Panc1 (cell line): Measurements from ENCODE around the gene ZBTB6. TPM values are rescaled to one million over a fixed set of nuclear protein-coding genes. Genes with fewer than 3 reads are reported as not detected.

Source experiments
- ATAC-seq: fragments of 200-7000 bp; cut with Tn5 transposase; 2 replicates; pipeline ENCODE4 v1.9.1; 2020; ENCODE audit warnings: mild to moderate bottlenecking, moderate library complexity
- Bru-seq: library from RNA; stranded (reverse); fragments of 400-500 nt; gene quantifications from one replicate; lab custom pipeline; 2021; lab: Mats Ljungman, UMichigan
- BruChase-seq, 2 experiments: library from RNA; stranded (reverse); fragments of 400-500 nt; gene quantifications; one replicate each; lab custom pipeline; 2021; lab: Mats Ljungman, UMichigan
- BruUV-seq: library from RNA; stranded (reverse); fragments of 400-500 nt; replicated peaks from 2 replicates; lab custom pipeline; 2021; lab: Mats Ljungman, UMichigan
- CTCF ChIA-PET: fragments of 300-600 bp; sonication (Branson Sonifier 250); formaldehyde crosslinking; loops from one replicate; lab custom pipeline; 2022; ENCODE audit warnings: antibody characterized with exemption; lab: Charles Lee
- POLR2A ChIA-PET: fragments of 300-600 bp; sonication (Branson Sonifier 250); formaldehyde crosslinking; loops from one replicate; lab custom pipeline; 2022; ENCODE audit warnings: antibody characterized with exemption; lab: Charles Lee
- DNase-seq: peaks from one replicate; pipeline ENCODE4 v3.0.0-alpha.2; 2010; ENCODE audit warnings: low read depth, low spot score
- H3K27ac ChIP-seq: 2 replicates; pipeline ENCODE4 v1.5.1; 2011; ENCODE audit warnings: mild to moderate bottlenecking, low read length, inconsistent platforms
- H3K27me3 ChIP-seq: fragments of 200-500 bp; sonication (Bioruptor generic); 2 replicates; pipeline ENCODE4 v1.6.0; 2014; ENCODE audit warnings: low read length, inconsistent platforms; ENCODE audit not compliant: control insufficient read depth, insufficient read depth
- H3K36me3 ChIP-seq: fragments of 200-500 bp; sonication (Bioruptor generic); 2 replicates; pipeline ENCODE4 v1.5.1; 2014; ENCODE audit warnings: inconsistent platforms, mild to moderate bottlenecking, low read length, moderate library complexity; ENCODE audit not compliant: control insufficient read depth, insufficient read depth
- H3K4me1 ChIP-seq: 2 replicates; pipeline ENCODE4 v1.5.1; 2011; ENCODE audit warnings: inconsistent platforms, mild to moderate bottlenecking, low read length, moderate library complexity; ENCODE audit not compliant: control insufficient read depth, insufficient read depth
- H3K4me3 ChIP-seq, 2 experiments: 2 replicates each; pipeline ENCODE4 v1.5.1; 2011 to 2012; ENCODE audit warnings: low read depth in 2 of 2, low read length in 2 of 2, mild to moderate bottlenecking in 2 of 2, inconsistent platforms in 1 of 2, moderate library complexity in 1 of 2
- H3K9me3 ChIP-seq: fragments of 200-500 bp; sonication (Bioruptor generic); 2 replicates; pipeline ENCODE4 v1.5.1; 2014; ENCODE audit warnings: low read depth, mild to moderate bottlenecking, inconsistent platforms, low read length, moderate library complexity; ENCODE audit not compliant: control insufficient read depth, insufficient read depth
- POLR2AphosphoS5 ChIP-seq: IDR thresholded peaks from 2 replicates; pipeline ENCODE4 v1.6.1; 2012; ENCODE audit warnings: mild to moderate bottlenecking, low read depth, low read length, moderate library complexity
- SIN3A ChIP-seq: IDR thresholded peaks from 2 replicates; pipeline ENCODE4 v1.6.1; 2012; ENCODE audit warnings: low read depth, mild to moderate bottlenecking, low read length, moderate library complexity, borderline replicate concordance; ENCODE audit not compliant: insufficient read depth
- TCF7L2 ChIP-seq: IDR thresholded peaks from 2 replicates; pipeline ENCODE4 v1.6.1; 2011; ENCODE audit warnings: mild to moderate bottlenecking, low read depth, low read length, inconsistent platforms
- in situ Hi-C: cut with HindIII; loops from 2 replicates; pipeline ENCODE4 v1.10.0; 2016; ENCODE audit warnings: low sequenced_read_pairs, low pct_unique_long_range_greater_than_20kb
- intact Hi-C: fragments of 100-400 bp; cut with micrococcal nuclease; formaldehyde crosslinking; loops from one replicate; pipeline ENCODE4 v1.10.0; 2022; ENCODE audit not compliant: unreplicated experiment
- long read RNA-seq: library from polyadenylated mRNA; unstranded; transcript quantifications from one replicate; pipeline ENCODE4 v2.0.0, GENCODE V29; 2021; ENCODE audit not compliant: unreplicated experiment
- polyA plus RNA-seq: library from polyadenylated mRNA; unstranded; fragments of >200 nt; gene quantifications from one replicate; pipeline ENCODE4 v1.2.1, GENCODE V29; 2012; ENCODE audit warnings: missing spikeins; ENCODE audit not compliant: insufficient read length
- total RNA-seq: library from RNA; stranded (reverse); gene quantifications from one replicate; pipeline ENCODE4 v1.2.1, GENCODE V29; 2021; ENCODE audit not compliant: unreplicated experiment
- TF ChIP-seq, protein P1 (sequence below): fragments of 450-650 bp; IDR thresholded peaks from 2 replicates; pipeline ENCODE4 v1.5.1; 2017; ENCODE audit warnings: mild to moderate bottlenecking
- TF ChIP-seq, protein P2 (sequence below), 2 experiments: IDR thresholded peaks; 2 replicates each; pipeline ENCODE4 v1.6.1; 2011 to 2012; ENCODE audit warnings: low read depth in 2 of 2, control low read depth in 1 of 2, low read length in 1 of 2, mild to moderate bottlenecking in 1 of 2, moderate library complexity in 1 of 2; ENCODE audit not compliant: insufficient read depth in 1 of 2

Gene ZBTB6, protein sequence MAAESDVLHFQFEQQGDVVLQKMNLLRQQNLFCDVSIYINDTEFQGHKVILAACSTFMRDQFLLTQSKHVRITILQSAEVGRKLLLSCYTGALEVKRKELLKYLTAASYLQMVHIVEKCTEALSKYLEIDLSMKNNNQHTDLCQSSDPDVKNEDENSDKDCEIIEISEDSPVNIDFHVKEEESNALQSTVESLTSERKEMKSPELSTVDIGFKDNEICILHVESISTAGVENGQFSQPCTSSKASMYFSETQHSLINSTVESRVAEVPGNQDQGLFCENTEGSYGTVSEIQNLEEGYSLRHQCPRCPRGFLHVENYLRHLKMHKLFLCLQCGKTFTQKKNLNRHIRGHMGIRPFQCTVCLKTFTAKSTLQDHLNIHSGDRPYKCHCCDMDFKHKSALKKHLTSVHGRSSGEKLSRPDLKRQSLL
- 5.9 TPM for total RNA-seq
- 1.9 TPM for polyA plus RNA-seq
- percentile 85 among the genes with signal in this experiment for Bru-seq, nascent RNA
- percentile 96 among the genes with signal in this experiment for BruChase-seq, experiment 1, labeled RNA remaining after a 2-hour chase
- BruChase-seq, experiment 2, labeled RNA remaining after a 6-hour chase: percentile 66 among the genes with signal in this experiment
- long read RNA-seq, full-length matches to known transcripts: 8 of 11 reads
- long read RNA-seq, partial matches to known transcripts: 0 of 11 reads
- long read RNA-seq, other reads (novel, unspliced or antisense): 3 of 11 reads

DNA sequence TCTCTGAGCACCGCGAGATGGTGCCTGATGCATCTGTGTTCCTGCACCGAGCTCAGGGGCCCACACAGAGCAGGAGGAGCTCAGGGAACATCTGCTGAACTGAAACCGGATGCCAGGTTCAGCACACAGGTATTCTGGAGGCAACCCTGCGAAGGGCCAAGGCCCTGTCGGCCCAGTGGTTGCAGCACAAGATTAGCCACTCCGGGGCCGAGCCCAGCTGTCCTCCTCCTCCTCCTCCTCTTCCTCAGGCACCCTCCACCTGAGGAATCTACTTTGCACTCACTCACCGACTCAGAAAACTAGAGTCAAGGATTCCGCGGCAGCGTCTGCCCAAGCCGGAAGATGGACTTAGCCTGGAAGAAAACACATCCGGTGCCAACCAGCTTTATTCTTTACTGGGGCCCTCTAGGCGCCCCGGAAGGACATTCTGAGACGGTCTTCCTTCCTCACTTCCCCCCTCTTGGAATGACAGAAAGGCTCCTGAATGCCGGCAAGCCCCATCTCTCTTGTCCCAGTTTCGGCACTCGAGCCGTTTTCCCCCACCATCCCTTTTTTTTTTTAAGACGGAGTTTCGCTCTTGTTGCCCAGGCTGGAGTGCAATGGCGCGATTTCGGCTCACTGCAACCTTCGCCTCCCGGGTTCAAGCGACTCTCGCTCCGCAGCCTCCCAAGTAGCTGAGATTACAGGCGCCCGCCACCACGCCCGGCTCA lies at the start of gene ZBTB6:
ZBTB6 (minus strand) TSS at position 360 of the 710 bp plus-strand sequence. CDS start 1,251 bp downstream, outside the sequence.
- H3K4me3 ChIP-seq: peak within 1 kb of the TSS; percentile 95 to 97
- ChIA-PET CTCF (no interaction called here), POLR2A (interaction anchor here (0.7 kb wide), 1 partner anchor 13 kb away, joined by 7 read pairs; no protein-coding TSS in a partner anchor)
- BruUV-seq: no TSS peak
- H3K36me3 ChIP-seq: peaks cover 10% of the 10 kb centered on the region
- peak; percentile 99 for ATAC-seq
- in situ Hi-C loops (no loop called here), intact Hi-C loops (no loop called here)
- DNase-seq: peak; percentile 59
- peak within 1 kb of the TSS; percentile 96 for H3K27ac ChIP-seq
- H3K27me3 ChIP-seq: no peaks in the 10 kb centered on the region
- H3K9me3 ChIP-seq: no peaks in the 10 kb centered on the region
- no peaks in the 10 kb centered on the region; the same call in 1 of the 2 replicates for H3K4me1 ChIP-seq
- TF ChIP-seq TCF7L2 (peak; percentile 76), POLR2AphosphoS5 (peak; percentile 84)
- TF ChIP-seq, protein P1, sequence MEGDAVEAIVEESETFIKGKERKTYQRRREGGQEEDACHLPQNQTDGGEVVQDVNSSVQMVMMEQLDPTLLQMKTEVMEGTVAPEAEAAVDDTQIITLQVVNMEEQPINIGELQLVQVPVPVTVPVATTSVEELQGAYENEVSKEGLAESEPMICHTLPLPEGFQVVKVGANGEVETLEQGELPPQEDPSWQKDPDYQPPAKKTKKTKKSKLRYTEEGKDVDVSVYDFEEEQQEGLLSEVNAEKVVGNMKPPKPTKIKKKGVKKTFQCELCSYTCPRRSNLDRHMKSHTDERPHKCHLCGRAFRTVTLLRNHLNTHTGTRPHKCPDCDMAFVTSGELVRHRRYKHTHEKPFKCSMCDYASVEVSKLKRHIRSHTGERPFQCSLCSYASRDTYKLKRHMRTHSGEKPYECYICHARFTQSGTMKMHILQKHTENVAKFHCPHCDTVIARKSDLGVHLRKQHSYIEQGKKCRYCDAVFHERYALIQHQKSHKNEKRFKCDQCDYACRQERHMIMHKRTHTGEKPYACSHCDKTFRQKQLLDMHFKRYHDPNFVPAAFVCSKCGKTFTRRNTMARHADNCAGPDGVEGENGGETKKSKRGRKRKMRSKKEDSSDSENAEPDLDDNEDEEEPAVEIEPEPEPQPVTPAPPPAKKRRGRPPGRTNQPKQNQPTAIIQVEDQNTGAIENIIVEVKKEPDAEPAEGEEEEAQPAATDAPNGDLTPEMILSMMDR: no peak

DNA sequence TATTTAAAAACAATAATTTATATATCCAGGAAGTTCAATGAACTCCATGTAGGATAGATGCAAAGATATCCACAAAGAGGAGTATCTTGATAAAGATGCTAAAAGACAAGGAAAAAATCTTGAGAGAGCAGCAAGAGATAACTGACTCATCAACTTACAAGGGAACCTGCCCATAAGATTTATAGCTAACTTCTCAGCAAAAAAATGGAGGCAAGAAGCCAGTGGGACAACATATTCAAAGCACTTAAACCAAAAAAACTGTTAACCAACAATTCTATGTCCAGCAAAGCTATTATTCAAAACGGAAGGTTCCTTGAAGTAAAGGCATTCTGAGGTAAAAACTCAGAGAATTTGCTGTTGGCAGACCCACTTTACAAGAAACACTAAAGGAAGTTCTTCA lies 48.0 kb upstream of the ZBTB6 start:
- Histone ChIP-seq H3K36me3 (no peaks in the 10 kb centered on the region; the same call in 1 of the 2 replicates), H3K27me3 (no peaks in the 10 kb centered on the region), H3K9me3 (no peaks in the 10 kb centered on the region), H3K4me1 (no peaks in the 10 kb centered on the region), H3K4me3 (no peak overlapping the region), H3K27ac (no peak overlapping the region)
- DNase-seq: no peak
- TF ChIP-seq SIN3A (no peak), POLR2AphosphoS5 (no peak), TCF7L2 (no peak)
- TF ChIP-seq, protein P1: no peak
- TF ChIP-seq, protein P2, sequence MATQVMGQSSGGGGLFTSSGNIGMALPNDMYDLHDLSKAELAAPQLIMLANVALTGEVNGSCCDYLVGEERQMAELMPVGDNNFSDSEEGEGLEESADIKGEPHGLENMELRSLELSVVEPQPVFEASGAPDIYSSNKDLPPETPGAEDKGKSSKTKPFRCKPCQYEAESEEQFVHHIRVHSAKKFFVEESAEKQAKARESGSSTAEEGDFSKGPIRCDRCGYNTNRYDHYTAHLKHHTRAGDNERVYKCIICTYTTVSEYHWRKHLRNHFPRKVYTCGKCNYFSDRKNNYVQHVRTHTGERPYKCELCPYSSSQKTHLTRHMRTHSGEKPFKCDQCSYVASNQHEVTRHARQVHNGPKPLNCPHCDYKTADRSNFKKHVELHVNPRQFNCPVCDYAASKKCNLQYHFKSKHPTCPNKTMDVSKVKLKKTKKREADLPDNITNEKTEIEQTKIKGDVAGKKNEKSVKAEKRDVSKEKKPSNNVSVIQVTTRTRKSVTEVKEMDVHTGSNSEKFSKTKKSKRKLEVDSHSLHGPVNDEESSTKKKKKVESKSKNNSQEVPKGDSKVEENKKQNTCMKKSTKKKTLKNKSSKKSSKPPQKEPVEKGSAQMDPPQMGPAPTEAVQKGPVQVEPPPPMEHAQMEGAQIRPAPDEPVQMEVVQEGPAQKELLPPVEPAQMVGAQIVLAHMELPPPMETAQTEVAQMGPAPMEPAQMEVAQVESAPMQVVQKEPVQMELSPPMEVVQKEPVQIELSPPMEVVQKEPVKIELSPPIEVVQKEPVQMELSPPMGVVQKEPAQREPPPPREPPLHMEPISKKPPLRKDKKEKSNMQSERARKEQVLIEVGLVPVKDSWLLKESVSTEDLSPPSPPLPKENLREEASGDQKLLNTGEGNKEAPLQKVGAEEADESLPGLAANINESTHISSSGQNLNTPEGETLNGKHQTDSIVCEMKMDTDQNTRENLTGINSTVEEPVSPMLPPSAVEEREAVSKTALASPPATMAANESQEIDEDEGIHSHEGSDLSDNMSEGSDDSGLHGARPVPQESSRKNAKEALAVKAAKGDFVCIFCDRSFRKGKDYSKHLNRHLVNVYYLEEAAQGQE (IDR thresholded peaks at IDR 0.05; ENCODE audit: insufficient read depth in 1 of 2, low read depth in 2 of 2, low read length in 1 of 2): no peak
- POLR2A ChIA-PET: no interaction called here
- CTCF ChIA-PET: no interaction called here
- BruUV-seq: no TSS peak
- ATAC-seq: no peak
- in situ Hi-C loops: no loop called here
- intact Hi-C loops: no loop called here
